GM06990 (cell line): ENCODE measurements around the gene PIBF1.
A peak's percentile ranks its signal among the peaks of the same experiment; 100 is the strongest.

Experiments used
- DNase-seq: peaks from one replicate; pipeline ENCODE4 v3.0.0-alpha.2; 2011; ENCODE audit not compliant: insufficient read length; ENCODE audit errors: extremely low read depth
- H3K27me3 ChIP-seq: replicated peaks from 2 replicates; pipeline ENCODE4 v1.6.0; 2011; ENCODE audit warnings: low read length; ENCODE audit not compliant: control insufficient read depth, insufficient read depth
- H3K36me3 ChIP-seq: 2 replicates; pipeline ENCODE4 v1.5.1; 2011; ENCODE audit warnings: low read length; ENCODE audit not compliant: control insufficient read depth, insufficient read depth
- H3K4me3 ChIP-seq: replicated peaks from 2 replicates; pipeline ENCODE4 v1.5.1; 2011; ENCODE audit warnings: low read depth, mild to moderate bottlenecking, control low read depth, low read length
- TF ChIP-seq, protein P1 (sequence below): IDR thresholded peaks from 2 replicates; pipeline ENCODE4 v1.5.1; 2011; ENCODE audit warnings: low read length, control low read depth, mild to moderate bottlenecking, inconsistent platforms; ENCODE audit not compliant: insufficient read depth, poor library complexity, severe bottlenecking

Gene PIBF1

DNA sequence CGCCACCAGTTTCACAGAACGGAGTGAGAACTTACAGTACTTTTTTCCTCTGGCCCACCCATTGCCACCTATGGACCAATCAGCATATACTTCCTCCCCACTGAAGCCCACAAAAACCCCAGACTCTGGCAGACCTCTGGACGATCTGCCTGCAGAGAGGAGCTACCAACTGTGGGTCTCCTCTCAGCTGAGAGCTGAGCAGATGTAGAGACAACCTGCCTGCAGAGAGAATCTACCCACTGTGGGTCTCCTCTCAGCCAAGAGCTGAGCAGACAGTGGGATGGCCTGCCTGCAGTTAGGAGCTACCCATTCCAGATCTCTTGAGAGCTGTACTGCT lies 69.7 kb downstream of the PIBF1 start:
- Histone ChIP-seq H3K27me3 (no peaks in the 10 kb centered on the region), H3K4me3 (no peak overlapping the region), H3K36me3 (peaks cover 6% of the 10 kb centered on the region)
- DNase-seq, result no peak
- TF ChIP-seq, protein P1, sequence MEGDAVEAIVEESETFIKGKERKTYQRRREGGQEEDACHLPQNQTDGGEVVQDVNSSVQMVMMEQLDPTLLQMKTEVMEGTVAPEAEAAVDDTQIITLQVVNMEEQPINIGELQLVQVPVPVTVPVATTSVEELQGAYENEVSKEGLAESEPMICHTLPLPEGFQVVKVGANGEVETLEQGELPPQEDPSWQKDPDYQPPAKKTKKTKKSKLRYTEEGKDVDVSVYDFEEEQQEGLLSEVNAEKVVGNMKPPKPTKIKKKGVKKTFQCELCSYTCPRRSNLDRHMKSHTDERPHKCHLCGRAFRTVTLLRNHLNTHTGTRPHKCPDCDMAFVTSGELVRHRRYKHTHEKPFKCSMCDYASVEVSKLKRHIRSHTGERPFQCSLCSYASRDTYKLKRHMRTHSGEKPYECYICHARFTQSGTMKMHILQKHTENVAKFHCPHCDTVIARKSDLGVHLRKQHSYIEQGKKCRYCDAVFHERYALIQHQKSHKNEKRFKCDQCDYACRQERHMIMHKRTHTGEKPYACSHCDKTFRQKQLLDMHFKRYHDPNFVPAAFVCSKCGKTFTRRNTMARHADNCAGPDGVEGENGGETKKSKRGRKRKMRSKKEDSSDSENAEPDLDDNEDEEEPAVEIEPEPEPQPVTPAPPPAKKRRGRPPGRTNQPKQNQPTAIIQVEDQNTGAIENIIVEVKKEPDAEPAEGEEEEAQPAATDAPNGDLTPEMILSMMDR, result no peak

GRCh38 chr13:72852207-72852606 lies 70.3 kb downstream of the PIBF1 start:
- no peak for DNase-seq
- Histone ChIP-seq H3K36me3 (peaks cover 6% of the 10 kb centered on the region), H3K27me3 (no peaks in the 10 kb centered on the region), H3K4me3 (no peak overlapping the region)
- TF ChIP-seq, protein P1, result no peak

- Histone ChIP-seq H3K4me3 (no peak overlapping the region), H3K36me3 (peaks cover 5% of the 10 kb centered on the region), H3K27me3 (no peaks in the 10 kb centered on the region)
- no peak for DNase-seq
- TF ChIP-seq, protein P1, result no peak
Measured at GRCh38 chr13:72853000-72853399, 71.1 kb downstream of the PIBF1 start.

DNA sequence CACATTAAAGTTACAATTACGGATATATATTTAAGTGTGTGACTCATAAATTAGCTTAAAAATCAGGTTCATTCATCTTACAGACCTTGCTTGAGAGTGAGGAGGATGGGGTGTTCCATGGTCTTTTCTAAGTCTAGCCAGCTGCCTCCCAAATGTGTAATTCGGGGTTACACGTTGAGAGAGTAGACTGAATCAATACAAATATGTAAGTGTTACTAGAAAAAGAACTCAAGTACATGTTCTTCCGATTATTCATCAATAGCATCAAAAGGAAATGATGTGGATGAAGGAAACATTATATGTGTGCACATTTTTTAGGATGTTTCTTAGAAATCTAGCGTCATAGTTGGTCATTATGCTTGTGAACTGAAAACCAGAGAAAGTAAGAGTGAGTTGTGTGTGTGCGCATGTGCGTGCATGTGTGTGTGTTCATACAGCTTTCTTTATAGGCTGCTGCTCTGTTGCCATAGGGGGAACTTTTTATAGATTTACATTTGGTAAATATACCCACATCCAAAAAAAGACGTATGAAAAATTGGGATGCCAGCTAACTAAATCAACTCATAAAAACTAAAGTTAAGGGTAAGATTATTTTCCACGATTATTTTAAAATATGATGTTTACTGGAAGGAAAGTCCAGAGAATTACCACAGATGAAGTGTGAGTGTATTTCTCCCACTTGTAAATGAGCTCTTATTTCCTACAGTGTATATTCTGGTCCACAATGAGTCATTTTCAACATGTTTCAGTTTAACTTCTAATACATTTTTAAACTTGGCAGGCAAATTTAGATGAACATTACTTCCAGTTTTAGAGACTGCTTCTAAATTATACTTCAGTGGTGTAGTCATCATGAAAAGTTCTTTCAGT lies 82.4 kb downstream of the PIBF1 start:
- H3K27me3 ChIP-seq, result no peaks in the 10 kb centered on the region
- TF ChIP-seq, protein P1, result no peak
- H3K36me3 ChIP-seq, result no peaks in the 10 kb centered on the region
- H3K4me3 ChIP-seq, result peak overlapping the region; percentile 40
- peak; percentile 32 for DNase-seq

- no peaks in the 10 kb centered on the region; the same call in 1 of the 2 replicates for H3K36me3 ChIP-seq
- H3K27me3 ChIP-seq, result no peaks in the 10 kb centered on the region
- H3K4me3 ChIP-seq, result no peak overlapping the region
- no peak for DNase-seq
- TF ChIP-seq, protein P1, result no peak
Measured at GRCh38 chr13:72868229-72868628, 86.3 kb downstream of the PIBF1 start.
